Measurements from ENCODE around the gene RNF8. TPM values are rescaled to one million over a fixed set of nuclear protein-coding genes. Genes with fewer than 3 reads are reported as not detected.

Gene RNF8
- total and polyA plus RNA-seq, 2 donors (not counting 3 experiments of a cell fraction or from before 2014, with no cell fraction given): 16.6 to 27.3 TPM

DNA sequence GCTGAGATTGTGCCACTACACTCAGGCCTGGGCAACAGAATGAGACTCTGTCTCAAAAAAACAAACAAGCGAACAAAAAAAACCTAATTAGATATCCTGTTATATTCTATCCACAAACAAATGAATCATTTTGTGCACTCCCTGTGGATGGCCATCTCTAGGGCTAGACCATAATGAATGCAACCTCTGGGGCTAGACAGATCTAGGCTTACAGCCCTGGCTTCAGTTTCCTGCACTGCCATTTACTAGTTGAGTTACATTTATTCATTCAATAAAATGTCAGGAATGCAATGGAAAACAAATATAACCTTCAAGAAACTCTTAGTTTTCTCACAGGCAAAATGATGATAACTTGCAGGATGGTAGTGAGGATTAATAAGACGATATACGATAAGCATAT lies 6.6 kb upstream of the RNF8 start:
- ChIA-PET CTCF (no interaction called here), POLR2A (no interaction called here)
- H3K27me3 ChIP-seq (ENCODE audit: control insufficient read depth in 2 of 2, insufficient read depth in 2 of 2, low read length in 2 of 2): peaks cover 2 to 13% of the 10 kb centered on the region in 2 experiments
- no peaks in the 10 kb centered on the region for H3K36me3 ChIP-seq (ENCODE audit: control insufficient read depth in 2 of 2, extremely low read depth in 1 of 2, insufficient read depth in 2 of 2, low read length in 2 of 2)
- dilution Hi-C loops (cut with MboI; ENCODE audit: extremely low pct_ligation_motif_present, low sequenced_read_pairs) (no loop called here), intact Hi-C loops (cut with micrococcal nuclease) (no loop called here)
- no TSS peak for BruUV-seq (replicated peaks)
- H3K4me2 ChIP-seq (ENCODE audit: insufficient read depth, low read length): no peak overlapping the region
- FAIRE-seq (no peak), DNase-seq (ENCODE audit: low read depth, low spot score) (no peak)
- no peaks in the 10 kb centered on the region for H3K79me2 ChIP-seq (ENCODE audit: control insufficient read depth, insufficient read depth, low read length)
- H3K4me3 ChIP-seq (replicated peaks in 1 of 3; ENCODE audit: insufficient read depth in 1 of 3, low read depth in 1 of 3, low read length in 3 of 3): no peak overlapping the region
- no peak overlapping the region for H3K27ac ChIP-seq (ENCODE audit: insufficient read depth, low read depth, low read length)
- no peaks in the 10 kb centered on the region for H3K9me3 ChIP-seq (replicated peaks; ENCODE audit: control insufficient read depth, insufficient read depth, low read length)
- no peaks in the 10 kb centered on the region for H4K20me1 ChIP-seq (replicated peaks; ENCODE audit: control insufficient read depth, extremely low read depth, insufficient read depth, low read length)
- no peaks in the 10 kb centered on the region for H3K4me1 ChIP-seq (ENCODE audit: control insufficient read depth, extremely low read depth, insufficient read depth, low read length)
- no peaks in the 10 kb centered on the region for H3K9me1 ChIP-seq (replicated peaks; ENCODE audit: control insufficient read depth, extremely low read depth, insufficient read depth, low read length)
- H2AFZ ChIP-seq (ENCODE audit: low read depth, low read length): no peak overlapping the region
- TF ChIP-seq MYC (IDR thresholded peaks at IDR 0.05; ENCODE audit: low read depth, low read length): no peak
- TF ChIP-seq POLR2AphosphoS5 (IDR thresholded peaks at IDR 0.05; ENCODE audit: insufficient read depth, low read depth, low read length): no peak
- TF ChIP-seq JUN (IDR thresholded peaks at IDR 0.05; ENCODE audit: borderline replicate concordance, insufficient read depth, insufficient read length, low read depth): no peak
- H3K9ac ChIP-seq (replicated peaks; ENCODE audit: extremely low read depth, insufficient read depth, low read length): no peak overlapping the region

DNA sequence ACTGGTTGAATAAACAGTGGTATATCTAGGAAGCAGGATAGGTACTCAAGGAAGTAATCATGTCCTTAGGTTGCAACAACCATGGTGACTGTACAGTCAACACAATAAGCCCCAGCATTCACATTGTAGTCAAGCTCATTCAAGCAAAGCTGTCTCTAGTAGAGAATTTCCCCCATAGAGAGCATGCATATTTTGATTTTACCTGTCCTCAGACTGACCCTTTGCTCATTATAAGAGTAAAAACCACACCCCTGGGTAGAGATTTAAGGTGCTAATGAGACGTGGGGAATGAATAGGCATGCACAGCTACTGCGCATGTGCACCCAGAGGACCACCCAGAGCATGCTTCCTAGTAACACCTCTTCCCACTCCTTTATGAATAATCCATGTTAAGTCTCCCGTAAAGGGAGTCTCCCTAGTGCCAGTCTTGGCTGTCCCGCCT lies 6.1 kb upstream of the RNF8 start:
- no peak for FAIRE-seq
- DNase-seq (ENCODE audit: low read depth, low spot score): no peak
- no peak overlapping the region for H2AFZ ChIP-seq (ENCODE audit: low read depth, low read length)
- H3K27ac ChIP-seq (ENCODE audit: insufficient read depth, low read depth, low read length): no peak overlapping the region
- H4K20me1 ChIP-seq (replicated peaks; ENCODE audit: control insufficient read depth, extremely low read depth, insufficient read depth, low read length): no peaks in the 10 kb centered on the region
- peaks cover 2 to 10% of the 10 kb centered on the region in 2 experiments for H3K27me3 ChIP-seq (ENCODE audit: control insufficient read depth in 2 of 2, insufficient read depth in 2 of 2, low read length in 2 of 2)
- POLR2A ChIA-PET: no interaction called here
- no peak overlapping the region for H3K4me2 ChIP-seq (ENCODE audit: insufficient read depth, low read length)
- no peak overlapping the region for H3K9ac ChIP-seq (replicated peaks; ENCODE audit: extremely low read depth, insufficient read depth, low read length)
- no peaks in the 10 kb centered on the region for H3K79me2 ChIP-seq (ENCODE audit: control insufficient read depth, insufficient read depth, low read length)
- TF ChIP-seq GATA2 (IDR thresholded peaks at IDR 0.05; ENCODE audit: insufficient read depth, insufficient read length, low read depth, low read length): no peak
- no peak for TF ChIP-seq MYC (IDR thresholded peaks at IDR 0.05; ENCODE audit: low read depth, low read length)
- no peak for TF ChIP-seq FOS (IDR thresholded peaks at IDR 0.05; ENCODE audit: borderline replicate concordance, insufficient read depth, low read length)
- no peak for TF ChIP-seq JUN (IDR thresholded peaks at IDR 0.05; ENCODE audit: borderline replicate concordance, insufficient read depth, insufficient read length, low read depth)
- TF ChIP-seq, protein P1, sequence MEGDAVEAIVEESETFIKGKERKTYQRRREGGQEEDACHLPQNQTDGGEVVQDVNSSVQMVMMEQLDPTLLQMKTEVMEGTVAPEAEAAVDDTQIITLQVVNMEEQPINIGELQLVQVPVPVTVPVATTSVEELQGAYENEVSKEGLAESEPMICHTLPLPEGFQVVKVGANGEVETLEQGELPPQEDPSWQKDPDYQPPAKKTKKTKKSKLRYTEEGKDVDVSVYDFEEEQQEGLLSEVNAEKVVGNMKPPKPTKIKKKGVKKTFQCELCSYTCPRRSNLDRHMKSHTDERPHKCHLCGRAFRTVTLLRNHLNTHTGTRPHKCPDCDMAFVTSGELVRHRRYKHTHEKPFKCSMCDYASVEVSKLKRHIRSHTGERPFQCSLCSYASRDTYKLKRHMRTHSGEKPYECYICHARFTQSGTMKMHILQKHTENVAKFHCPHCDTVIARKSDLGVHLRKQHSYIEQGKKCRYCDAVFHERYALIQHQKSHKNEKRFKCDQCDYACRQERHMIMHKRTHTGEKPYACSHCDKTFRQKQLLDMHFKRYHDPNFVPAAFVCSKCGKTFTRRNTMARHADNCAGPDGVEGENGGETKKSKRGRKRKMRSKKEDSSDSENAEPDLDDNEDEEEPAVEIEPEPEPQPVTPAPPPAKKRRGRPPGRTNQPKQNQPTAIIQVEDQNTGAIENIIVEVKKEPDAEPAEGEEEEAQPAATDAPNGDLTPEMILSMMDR (IDR thresholded peaks at IDR 0.05; ENCODE audit: extremely low read depth in 1 of 2, insufficient read depth in 1 of 2, low read depth in 1 of 2, low read length in 2 of 2): no peak
- TF ChIP-seq EZH2 (IDR thresholded peaks at IDR 0.05; ENCODE audit: borderline replicate concordance, low read depth, low read length, severe bottlenecking): no peak
- no peak for TF ChIP-seq POLR2A (IDR thresholded peaks at IDR 0.05; ENCODE audit: low read depth, low read length)
- no peak for TF ChIP-seq POLR2AphosphoS5 (IDR thresholded peaks at IDR 0.05; ENCODE audit: insufficient read depth, low read depth, low read length)
- TF ChIP-seq, protein P2, sequence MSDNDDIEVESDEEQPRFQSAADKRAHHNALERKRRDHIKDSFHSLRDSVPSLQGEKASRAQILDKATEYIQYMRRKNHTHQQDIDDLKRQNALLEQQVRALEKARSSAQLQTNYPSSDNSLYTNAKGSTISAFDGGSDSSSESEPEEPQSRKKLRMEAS (IDR thresholded peaks at IDR 0.05; ENCODE audit: insufficient read depth, insufficient read length): no peak
- no peaks in the 10 kb centered on the region for H3K4me1 ChIP-seq (ENCODE audit: control insufficient read depth, extremely low read depth, insufficient read depth, low read length)
- dilution Hi-C loops (cut with MboI; ENCODE audit: extremely low pct_ligation_motif_present, low sequenced_read_pairs): no loop called here
- no peaks in the 10 kb centered on the region for H3K36me3 ChIP-seq (ENCODE audit: control insufficient read depth in 2 of 2, extremely low read depth in 1 of 2, insufficient read depth in 2 of 2, low read length in 2 of 2)
- intact Hi-C loops (cut with micrococcal nuclease): no loop called here
- no peak overlapping the region for H3K4me3 ChIP-seq (replicated peaks in 1 of 3; ENCODE audit: insufficient read depth in 1 of 3, low read depth in 1 of 3, low read length in 3 of 3)
- no peaks in the 10 kb centered on the region for H3K9me1 ChIP-seq (replicated peaks; ENCODE audit: control insufficient read depth, extremely low read depth, insufficient read depth, low read length)
- H3K9me3 ChIP-seq (replicated peaks; ENCODE audit: control insufficient read depth, insufficient read depth, low read length): no peaks in the 10 kb centered on the region
- CTCF ChIA-PET: no interaction called here
- no TSS peak for BruUV-seq (replicated peaks)
